OCI-LY7 (cell line): ENCODE data around the gene OR56A3. TPM values are rescaled to one million over a fixed set of nuclear protein-coding genes. Genes with fewer than 3 reads are reported as not detected.

Experiments
- BruUV-seq: library from RNA; stranded (reverse); fragments of 400-500 nt; replicated peaks from 2 replicates; lab custom pipeline; 2021; lab: Mats Ljungman, UMichigan
- CTCF ChIA-PET: fragments of 300-600 bp; sonication (Branson Sonifier 250); formaldehyde crosslinking; loops from one replicate; lab custom pipeline; 2022; ENCODE audit warnings: antibody characterized with exemption; ENCODE audit not compliant: unreplicated experiment; lab: Charles Lee
- POLR2A ChIA-PET: fragments of 300-600 bp; sonication (Branson Sonifier 250); formaldehyde crosslinking; loops from one replicate; lab custom pipeline; 2022; ENCODE audit warnings: antibody characterized with exemption; lab: Charles Lee
- DNase-seq: peaks from one replicate; pipeline ENCODE4 v3.0.0-alpha.2; 2015; ENCODE audit warnings: low spot score
- H2AFZ ChIP-seq: fragments of 200-600 bp; sonication (generic), shearing (Covaris generic); 2 replicates; pipeline ENCODE4 v1.6.1; 2014; ENCODE audit warnings: mild to moderate bottlenecking, antibody characterized with exemption, low read length, moderate library complexity
- H3K27ac ChIP-seq: fragments of 200-600 bp; sonication (generic); 2 replicates; pipeline ENCODE4 v1.5.1; 2014; ENCODE audit warnings: mixed run types, low read depth, mild to moderate bottlenecking, moderate library complexity, low read length, inconsistent platforms; ENCODE audit not compliant: poor library complexity, severe bottlenecking
- H3K36me3 ChIP-seq: fragments of 200-600 bp; sonication (generic); 2 replicates; pipeline ENCODE4 v1.6.1; 2014; ENCODE audit warnings: mild to moderate bottlenecking, antibody characterized with exemption, low read length, moderate library complexity, mixed read lengths; ENCODE audit not compliant: insufficient read depth
- H3K4me1 ChIP-seq: fragments of 200-600 bp; sonication (generic); 2 replicates; pipeline ENCODE4 v1.5.1; 2014; ENCODE audit warnings: mild to moderate bottlenecking, low read length; ENCODE audit not compliant: insufficient read depth, poor library complexity, severe bottlenecking
- H3K4me2 ChIP-seq: fragments of 200-600 bp; sonication (generic); 2 replicates; pipeline ENCODE4 v1.6.1; 2014; ENCODE audit warnings: mild to moderate bottlenecking, low read length
- H3K4me3 ChIP-seq: fragments of 200-600 bp; sonication (generic); 2 replicates; pipeline ENCODE4 v1.5.1; 2014; ENCODE audit warnings: mild to moderate bottlenecking, low read depth, low read length; ENCODE audit not compliant: poor library complexity, severe bottlenecking
- H3K79me2 ChIP-seq: fragments of 200-600 bp; sonication (generic); 2 replicates; pipeline ENCODE4 v1.6.1; 2016; ENCODE audit warnings: low read depth, mild to moderate bottlenecking, low read length, moderate library complexity, mixed read lengths; ENCODE audit not compliant: insufficient read depth
- H3K9me2 ChIP-seq: fragments of 200-600 bp; sonication (generic); 2 replicates; pipeline ENCODE4 v1.6.1; 2016; ENCODE audit warnings: mild to moderate bottlenecking, low read length, mixed read lengths; ENCODE audit not compliant: insufficient read depth
- H3K9me3 ChIP-seq: fragments of 200-600 bp; sonication (generic); 2 replicates; pipeline ENCODE4 v1.6.1; 2014; ENCODE audit warnings: mild to moderate bottlenecking, mixed run types, low read length, mixed read lengths
- H4K20me1 ChIP-seq: fragments of 200-600 bp; sonication (generic); 2 replicates; pipeline ENCODE4 v1.6.1; 2014; ENCODE audit warnings: mild to moderate bottlenecking, antibody characterized with exemption, low read length, moderate library complexity, mixed read lengths; ENCODE audit not compliant: insufficient read depth
- EZH2phosphoT487 ChIP-seq: fragments of 200-600 bp; sonication (generic); IDR thresholded peaks from 2 replicates; pipeline ENCODE4 v1.6.1; 2018; ENCODE audit warnings: low read depth, borderline replicate concordance, mild to moderate bottlenecking, mixed run types, antibody characterized with exemption, low read length, moderate library complexity, mixed read lengths
- intact Hi-C: fragments of 100-400 bp; cut with micrococcal nuclease; formaldehyde crosslinking; loops from one replicate; pipeline ENCODE4 v1.10.0; 2022; ENCODE audit not compliant: unreplicated experiment
- total RNA-seq, 2 experiments: library from RNA; depleted of rRNA in 1 of 2; stranded (reverse); fragments of >200 nt in 1 of 2; shearing (Covaris generic) in 1 of 2; gene quantifications; 2 replicates each; pipeline ENCODE4 v1.2.3, GENCODE V29; 2014 to 2022
- TF ChIP-seq, protein P1 (sequence below): fragments of 200-600 bp; sonication (generic); conservative IDR thresholded peaks from 2 replicates; pipeline ENCODE4 v1.5.1; 2014; ENCODE audit warnings: mild to moderate bottlenecking, antibody characterized with exemption, low read length, moderate library complexity, mixed read lengths

The OR56A3 gene
- total RNA-seq, 2 experiments from 2014 or later, result not detected

DNA sequence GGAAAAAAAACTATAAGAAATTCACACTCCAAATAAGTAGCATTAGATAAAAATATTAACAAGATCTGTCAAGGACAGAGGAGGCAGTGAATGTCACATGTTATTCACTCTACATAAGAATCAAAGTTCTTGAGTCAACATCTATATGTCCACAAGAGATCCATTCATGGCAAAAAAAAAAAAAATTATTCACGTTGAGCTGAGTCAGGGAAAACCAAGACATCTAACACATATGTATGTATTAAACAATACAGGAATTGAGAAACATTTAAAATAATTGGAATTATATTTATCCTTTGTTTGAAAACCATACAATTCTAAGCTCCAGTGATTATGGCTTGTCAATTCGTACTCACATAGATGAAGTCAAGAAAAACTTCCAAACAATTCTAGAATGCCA is 24.9 kb downstream of the OR56A3 start:
- intact Hi-C loops, result no loop called here
- Histone ChIP-seq H3K4me3 (no peak overlapping the region), H3K4me2 (no peak overlapping the region), H3K9me2 (no peaks in the 10 kb centered on the region), H4K20me1 (no peaks in the 10 kb centered on the region), H3K79me2 (no peaks in the 10 kb centered on the region), H3K9me3 (no peaks in the 10 kb centered on the region), H3K27ac (no peak overlapping the region), H3K36me3 (no peaks in the 10 kb centered on the region), H2AFZ (no peak overlapping the region), H3K4me1 (no peaks in the 10 kb centered on the region)
- CTCF ChIA-PET, result no interaction called here
- DNase-seq, result no peak
- TF ChIP-seq, protein P1, sequence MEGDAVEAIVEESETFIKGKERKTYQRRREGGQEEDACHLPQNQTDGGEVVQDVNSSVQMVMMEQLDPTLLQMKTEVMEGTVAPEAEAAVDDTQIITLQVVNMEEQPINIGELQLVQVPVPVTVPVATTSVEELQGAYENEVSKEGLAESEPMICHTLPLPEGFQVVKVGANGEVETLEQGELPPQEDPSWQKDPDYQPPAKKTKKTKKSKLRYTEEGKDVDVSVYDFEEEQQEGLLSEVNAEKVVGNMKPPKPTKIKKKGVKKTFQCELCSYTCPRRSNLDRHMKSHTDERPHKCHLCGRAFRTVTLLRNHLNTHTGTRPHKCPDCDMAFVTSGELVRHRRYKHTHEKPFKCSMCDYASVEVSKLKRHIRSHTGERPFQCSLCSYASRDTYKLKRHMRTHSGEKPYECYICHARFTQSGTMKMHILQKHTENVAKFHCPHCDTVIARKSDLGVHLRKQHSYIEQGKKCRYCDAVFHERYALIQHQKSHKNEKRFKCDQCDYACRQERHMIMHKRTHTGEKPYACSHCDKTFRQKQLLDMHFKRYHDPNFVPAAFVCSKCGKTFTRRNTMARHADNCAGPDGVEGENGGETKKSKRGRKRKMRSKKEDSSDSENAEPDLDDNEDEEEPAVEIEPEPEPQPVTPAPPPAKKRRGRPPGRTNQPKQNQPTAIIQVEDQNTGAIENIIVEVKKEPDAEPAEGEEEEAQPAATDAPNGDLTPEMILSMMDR, result no peak
- no peak for TF ChIP-seq EZH2phosphoT487
- no TSS peak for BruUV-seq
- POLR2A ChIA-PET, result interaction anchor here (0.6 to 0.7 kb wide), 3 partner anchors 89 to 234 kb away, joined by 3 read pairs; no protein-coding TSS in a partner anchor

DNA sequence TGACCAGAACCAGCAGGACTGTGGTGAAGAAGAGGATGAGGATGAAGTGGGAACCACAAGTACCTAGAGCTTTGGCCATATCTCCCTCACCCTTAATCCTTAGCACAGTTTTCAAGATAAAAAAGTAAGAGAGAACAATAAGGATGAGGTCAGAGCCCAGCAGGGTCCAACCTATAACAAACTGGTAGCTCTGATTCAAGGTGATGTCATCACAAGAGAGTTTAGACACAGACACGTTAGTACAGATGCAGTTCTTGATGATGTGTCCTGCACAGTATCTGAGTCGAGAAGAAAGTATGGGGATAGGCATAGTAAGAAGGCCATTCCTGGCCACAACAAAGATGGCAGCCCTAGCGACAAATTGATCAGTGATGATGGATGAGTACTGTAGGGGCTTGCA is 25.7 kb downstream of the OR56A3 start:
- H2AFZ ChIP-seq, result no peak overlapping the region
- intact Hi-C loops, result no loop called here
- no TSS peak for BruUV-seq
- TF ChIP-seq EZH2phosphoT487, result no peak
- TF ChIP-seq, protein P1, result no peak
- no peak overlapping the region for H3K27ac ChIP-seq
- H4K20me1 ChIP-seq, result no peaks in the 10 kb centered on the region
- H3K4me3 ChIP-seq, result no peak overlapping the region
- H3K4me2 ChIP-seq, result no peak overlapping the region
- no peak for DNase-seq
- no peaks in the 10 kb centered on the region for H3K4me1 ChIP-seq
- H3K9me3 ChIP-seq, result no peaks in the 10 kb centered on the region
- H3K36me3 ChIP-seq, result no peaks in the 10 kb centered on the region
- ChIA-PET POLR2A (no interaction called here), CTCF (no interaction called here)
- H3K9me2 ChIP-seq, result no peaks in the 10 kb centered on the region
- H3K79me2 ChIP-seq, result no peaks in the 10 kb centered on the region

DNA sequence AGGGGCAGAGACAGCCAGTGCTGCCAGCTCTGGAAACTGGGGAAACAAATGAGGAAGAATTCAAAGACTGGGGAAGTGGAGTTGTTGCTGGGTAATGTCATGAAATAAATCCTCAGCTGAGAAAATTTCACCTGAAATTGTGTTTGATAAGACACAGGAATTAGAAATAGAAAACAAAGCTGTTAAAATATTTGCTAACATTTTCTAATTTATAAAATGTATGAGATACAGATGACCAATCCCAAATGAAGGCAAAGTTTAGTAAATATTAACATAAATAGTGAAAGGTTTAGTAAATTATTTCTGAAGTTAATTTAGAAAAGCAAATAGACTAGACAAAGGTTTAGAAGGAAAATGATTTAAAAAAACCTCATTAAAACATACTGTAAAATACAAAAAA is 26.3 kb downstream of the OR56A3 start, which contains the start of gene OR56A5:
Gene OR56A5 (minus strand): TSS at position 101 of the 400 bp plus-strand sequence. CDS start 0 bp downstream, at position 101.
- CTCF ChIA-PET, result no interaction called here
- H3K36me3 ChIP-seq, result no peaks in the 10 kb centered on the region
- H3K27ac ChIP-seq, result no peak within 1 kb of the TSS
- H3K9me2 ChIP-seq, result no peaks in the 10 kb centered on the region
- TF ChIP-seq EZH2phosphoT487, result no peak
- TF ChIP-seq, protein P1, result no peak
- no peak for DNase-seq
- no peaks in the 10 kb centered on the region for H3K79me2 ChIP-seq
- no peak within 1 kb of the TSS for H3K4me2 ChIP-seq
- no TSS peak for BruUV-seq
- H2AFZ ChIP-seq, result no peak within 1 kb of the TSS
- H3K4me3 ChIP-seq, result no peak within 1 kb of the TSS
- intact Hi-C loops, result no loop called here
- POLR2A ChIA-PET, result no interaction called here
- no peaks in the 10 kb centered on the region for H3K4me1 ChIP-seq
- no peaks in the 10 kb centered on the region for H3K9me3 ChIP-seq
- H4K20me1 ChIP-seq, result no peaks in the 10 kb centered on the region
